Prostate gland (tissue), 2 donors: ENCODE results near the gene MAPK8IP2.

Experiments used
- CTCF ChIP-seq, 4 experiments: fragments of 200-600 bp in 2 of 4; fragments of 450-650 bp in 2 of 4; sonication (generic) in 2 of 4; IDR thresholded peaks; 1 replicate in 3 of 4; 2 replicates in 1 of 4; pipeline ENCODE4 v1.5.1; 2016 to 2019; ENCODE audit warnings: antibody characterized with exemption in 4 of 4, mild to moderate bottlenecking in 2 of 4, moderate library complexity in 2 of 4
- POLR2A ChIP-seq: fragments of 450-650 bp; IDR thresholded peaks from one replicate; pipeline ENCODE4 v1.6.1; 2016; ENCODE audit warnings: antibody characterized with exemption, mild to moderate bottlenecking

GRCh38 chr22:50613291-50613981 lies 12.8 kb downstream of the MAPK8IP2 start:
- TF ChIP-seq CTCF (IDR thresholded peaks at IDR 0.05) (no peak), POLR2A (no peak)
